OCI-LY1 (cell line): ENCODE results near the gene SORD.

Experiments used
- H2AFZ ChIP-seq: fragments of 200-600 bp; sonication (generic), shearing (Covaris generic); 2 replicates; pipeline ENCODE4 v1.6.0; 2014; ENCODE audit warnings: antibody characterized with exemption, mild to moderate bottlenecking, low read length
- H3F3A ChIP-seq: fragments of 200-600 bp; sonication (generic), shearing (Covaris generic); 2 replicates; pipeline ENCODE4 v1.6.0; 2014; ENCODE audit warnings: mild to moderate bottlenecking, antibody characterized with exemption, low read length, moderate library complexity; ENCODE audit not compliant: insufficient read depth
- H3K27ac ChIP-seq: fragments of 200-600 bp; sonication (generic); 2 replicates; pipeline ENCODE4 v1.5.1; 2014; ENCODE audit warnings: low read length, mixed run types, mild to moderate bottlenecking, low read depth; ENCODE audit not compliant: poor library complexity, severe bottlenecking
- H3K27me3 ChIP-seq: fragments of 200-600 bp; sonication (generic); 2 replicates; pipeline ENCODE4 v1.6.0; 2014; ENCODE audit warnings: antibody characterized with exemption, mild to moderate bottlenecking, low read length, moderate library complexity; ENCODE audit not compliant: insufficient read depth
- H3K36me3 ChIP-seq: fragments of 200-600 bp; sonication (generic); 2 replicates; pipeline ENCODE4 v1.6.1; 2014; ENCODE audit warnings: mild to moderate bottlenecking, antibody characterized with exemption, low read length, moderate library complexity, mixed read lengths; ENCODE audit not compliant: insufficient read depth
- H3K4me1 ChIP-seq: fragments of 200-600 bp; sonication (generic); 2 replicates; pipeline ENCODE4 v1.5.1; 2014; ENCODE audit warnings: mild to moderate bottlenecking, low read length, moderate library complexity; ENCODE audit not compliant: insufficient read depth, severe bottlenecking
- H3K4me2 ChIP-seq: fragments of 200-600 bp; sonication (generic), shearing (Covaris generic); 2 replicates; pipeline ENCODE4 v1.6.1; 2014; ENCODE audit warnings: low read length
- H3K4me3 ChIP-seq: fragments of 200-600 bp; sonication (generic); 2 replicates; pipeline ENCODE4 v1.5.1; 2014; ENCODE audit warnings: low read length, low read depth, mild to moderate bottlenecking, mixed read lengths; ENCODE audit not compliant: poor library complexity, severe bottlenecking
- H3K79me2 ChIP-seq: fragments of 200-600 bp; shearing (Covaris generic); 2 replicates; pipeline ENCODE4 v1.6.1; 2016; ENCODE audit warnings: mixed run types, low read length, mixed read lengths; ENCODE audit not compliant: insufficient read depth
- H3K9ac ChIP-seq: fragments of 200-600 bp; sonication (generic), shearing (Covaris generic); 2 replicates; pipeline ENCODE4 v1.6.1; 2014; ENCODE audit warnings: mild to moderate bottlenecking, low read length, mixed read lengths
- H3K9me2 ChIP-seq: fragments of 200-600 bp; sonication (generic), shearing (Covaris generic); 2 replicates; pipeline ENCODE4 v1.6.1; 2014; ENCODE audit warnings: low read depth, mild to moderate bottlenecking, low read length, mixed read lengths
- H3K9me3 ChIP-seq: fragments of 200-600 bp; shearing (Covaris generic); 2 replicates; pipeline ENCODE4 v1.6.1; 2014; ENCODE audit warnings: low read length, mixed read lengths
- H4K20me1 ChIP-seq: fragments of 200-600 bp; sonication (generic), shearing (Covaris generic); 2 replicates; pipeline ENCODE4 v1.6.0; 2016; ENCODE audit warnings: mild to moderate bottlenecking, low read length; ENCODE audit not compliant: insufficient read depth
- EZH2 ChIP-seq: fragments of 200-600 bp; sonication (generic), shearing (Covaris generic); IDR thresholded peaks from 2 replicates; pipeline ENCODE4 v1.8.0; 2017; ENCODE audit warnings: borderline replicate concordance, mixed run types, mild to moderate bottlenecking, antibody characterized with exemption, low read length, moderate library complexity, mixed read lengths
- TF ChIP-seq, protein P1 (sequence below): fragments of 200-600 bp; sonication (generic), shearing (Covaris generic); IDR thresholded peaks from 2 replicates; pipeline ENCODE4 v1.5.1; 2017; ENCODE audit warnings: mild to moderate bottlenecking, antibody characterized with exemption, low read length, moderate library complexity, mixed read lengths

Gene SORD

DNA sequence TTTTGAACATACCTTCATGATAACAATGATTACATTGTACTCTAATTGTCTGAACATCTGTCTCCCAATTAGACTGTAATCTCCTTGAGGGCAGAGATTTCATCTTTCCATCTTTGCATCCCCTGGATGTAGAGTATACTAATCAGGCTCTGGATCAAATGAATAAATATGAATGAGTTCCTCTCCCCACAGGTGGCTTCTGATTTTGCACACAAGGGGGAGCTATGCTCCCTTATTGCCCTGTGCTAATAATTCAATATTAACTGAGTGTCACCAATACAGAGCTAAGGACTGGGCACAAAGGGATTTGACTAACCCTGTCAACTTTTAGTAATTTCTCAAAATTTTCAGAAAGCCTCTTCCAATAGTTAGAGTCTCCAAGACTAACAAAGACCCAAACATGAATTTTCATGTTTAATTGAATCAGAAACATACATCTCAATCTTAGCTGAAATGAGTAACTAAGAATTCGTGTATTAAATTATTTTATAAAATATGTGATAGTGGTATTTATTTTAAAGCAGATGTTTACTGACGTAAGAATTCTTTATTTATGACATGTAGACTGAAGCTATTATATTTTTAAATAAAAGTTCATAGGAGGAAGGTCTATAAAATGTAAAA, 103.7 kb downstream of the SORD start:
- Histone ChIP-seq H4K20me1 (no peaks in the 10 kb centered on the region), H2AFZ (no peak overlapping the region), H3K9me3 (no peaks in the 10 kb centered on the region), H3K79me2 (no peaks in the 10 kb centered on the region), H3K27ac (no peak overlapping the region), H3K4me2 (no peak overlapping the region), H3K4me1 (no peaks in the 10 kb centered on the region), H3K36me3 (no peaks in the 10 kb centered on the region), H3K9ac (no peak overlapping the region), H3K4me3 (no peak overlapping the region), H3K9me2 (no peaks in the 10 kb centered on the region), H3F3A (no peaks in the 10 kb centered on the region), H3K27me3 (no peaks in the 10 kb centered on the region)
- no peak for TF ChIP-seq EZH2
- TF ChIP-seq, protein P1, sequence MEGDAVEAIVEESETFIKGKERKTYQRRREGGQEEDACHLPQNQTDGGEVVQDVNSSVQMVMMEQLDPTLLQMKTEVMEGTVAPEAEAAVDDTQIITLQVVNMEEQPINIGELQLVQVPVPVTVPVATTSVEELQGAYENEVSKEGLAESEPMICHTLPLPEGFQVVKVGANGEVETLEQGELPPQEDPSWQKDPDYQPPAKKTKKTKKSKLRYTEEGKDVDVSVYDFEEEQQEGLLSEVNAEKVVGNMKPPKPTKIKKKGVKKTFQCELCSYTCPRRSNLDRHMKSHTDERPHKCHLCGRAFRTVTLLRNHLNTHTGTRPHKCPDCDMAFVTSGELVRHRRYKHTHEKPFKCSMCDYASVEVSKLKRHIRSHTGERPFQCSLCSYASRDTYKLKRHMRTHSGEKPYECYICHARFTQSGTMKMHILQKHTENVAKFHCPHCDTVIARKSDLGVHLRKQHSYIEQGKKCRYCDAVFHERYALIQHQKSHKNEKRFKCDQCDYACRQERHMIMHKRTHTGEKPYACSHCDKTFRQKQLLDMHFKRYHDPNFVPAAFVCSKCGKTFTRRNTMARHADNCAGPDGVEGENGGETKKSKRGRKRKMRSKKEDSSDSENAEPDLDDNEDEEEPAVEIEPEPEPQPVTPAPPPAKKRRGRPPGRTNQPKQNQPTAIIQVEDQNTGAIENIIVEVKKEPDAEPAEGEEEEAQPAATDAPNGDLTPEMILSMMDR: peak; percentile 88
